Loucy (cell line): ENCODE data around the gene NOP16.

Experiments
- EZH2phosphoT487 ChIP-seq: fragments of 200-600 bp; IDR thresholded peaks from 2 replicates; pipeline ENCODE4 v1.6.1; 2018; ENCODE audit warnings: antibody characterized with exemption, mild to moderate bottlenecking, moderate library complexity, borderline replicate concordance
- TF ChIP-seq, protein P1 (sequence below): fragments of 200-600 bp; sonication (generic); conservative IDR thresholded peaks from 2 replicates; pipeline ENCODE4 v1.5.1; 2014; ENCODE audit warnings: mild to moderate bottlenecking, antibody characterized with exemption, low read length

DNA sequence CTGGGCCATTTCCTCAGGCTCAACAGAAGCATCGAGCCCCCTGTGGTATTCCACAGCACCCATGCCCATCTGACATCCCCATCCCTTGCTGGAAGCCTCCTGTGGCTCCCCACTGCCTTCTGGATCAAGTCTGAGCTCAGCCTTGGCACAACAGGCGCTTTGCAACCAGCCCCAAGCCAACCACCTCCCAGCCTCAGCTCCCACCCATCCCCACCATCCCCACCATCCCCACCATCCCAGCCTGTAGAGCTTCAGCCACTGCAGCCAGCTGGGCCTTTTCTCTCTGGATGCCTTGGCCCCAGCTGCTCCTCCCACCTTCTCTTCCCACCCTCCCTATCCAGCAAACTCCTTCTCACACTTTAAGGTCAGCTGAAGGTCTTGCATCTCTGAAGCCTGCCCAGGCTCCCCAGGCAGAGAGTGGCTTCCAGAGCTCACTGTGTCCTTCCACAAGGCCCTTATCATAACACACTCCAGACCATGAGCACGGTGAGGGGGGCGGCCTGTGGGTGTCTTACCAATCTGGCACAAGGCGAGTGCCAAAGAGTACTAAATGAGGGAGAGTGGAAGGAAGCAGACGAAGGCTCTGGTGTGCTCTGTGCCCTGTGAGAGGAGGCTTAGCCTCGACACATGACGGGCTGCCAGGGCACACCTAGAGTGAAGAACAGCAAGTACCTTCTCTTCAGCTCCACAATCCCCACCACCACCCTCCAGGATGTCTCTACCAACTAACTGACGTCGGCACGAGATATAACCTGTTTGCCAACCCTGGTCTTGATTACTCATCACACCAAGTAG is 6.7 kb upstream of the NOP16 start:
- TF ChIP-seq, protein P1, sequence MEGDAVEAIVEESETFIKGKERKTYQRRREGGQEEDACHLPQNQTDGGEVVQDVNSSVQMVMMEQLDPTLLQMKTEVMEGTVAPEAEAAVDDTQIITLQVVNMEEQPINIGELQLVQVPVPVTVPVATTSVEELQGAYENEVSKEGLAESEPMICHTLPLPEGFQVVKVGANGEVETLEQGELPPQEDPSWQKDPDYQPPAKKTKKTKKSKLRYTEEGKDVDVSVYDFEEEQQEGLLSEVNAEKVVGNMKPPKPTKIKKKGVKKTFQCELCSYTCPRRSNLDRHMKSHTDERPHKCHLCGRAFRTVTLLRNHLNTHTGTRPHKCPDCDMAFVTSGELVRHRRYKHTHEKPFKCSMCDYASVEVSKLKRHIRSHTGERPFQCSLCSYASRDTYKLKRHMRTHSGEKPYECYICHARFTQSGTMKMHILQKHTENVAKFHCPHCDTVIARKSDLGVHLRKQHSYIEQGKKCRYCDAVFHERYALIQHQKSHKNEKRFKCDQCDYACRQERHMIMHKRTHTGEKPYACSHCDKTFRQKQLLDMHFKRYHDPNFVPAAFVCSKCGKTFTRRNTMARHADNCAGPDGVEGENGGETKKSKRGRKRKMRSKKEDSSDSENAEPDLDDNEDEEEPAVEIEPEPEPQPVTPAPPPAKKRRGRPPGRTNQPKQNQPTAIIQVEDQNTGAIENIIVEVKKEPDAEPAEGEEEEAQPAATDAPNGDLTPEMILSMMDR, result no peak
- TF ChIP-seq EZH2phosphoT487, result no peak
